Measurements from ENCODE around the gene RBMX. TPM values are rescaled to one million over a fixed set of nuclear protein-coding genes. Genes with fewer than 3 reads are reported as not detected.
"Not testable (repeated sequence)": the region's sequence is repeated elsewhere in the genome, so short reads cannot be mapped to it uniquely, and the experiment has no call there.

The RBMX gene
- total and polyA plus RNA-seq, 2 of the 4 experiments (the other 2 are of a cell fraction) = 151 to 337 TPM

- CTCF ChIA-PET = interaction anchor here (0.7 kb wide), 1 partner anchor 156 kb away, joined by 4 read pairs; no protein-coding TSS in a partner anchor
Measured at GRCh38 chrX:136898752-136899151, 18.2 kb upstream of the RBMX start.

More at GRCh38 chrX:136898752-136899151, 18.2 kb upstream of the RBMX start:
- H3K4me2 ChIP-seq (ENCODE audit: low read depth, low read length); DNase-seq; H2BK5ac ChIP-seq (ENCODE audit: low read depth, low read length, poor library complexity, severe bottlenecking); H3K9me3 ChIP-seq (ENCODE audit: control insufficient read depth, insufficient read depth, low read length); H2BK15ac ChIP-seq (ENCODE audit: low read depth, low read length); H2AFZ ChIP-seq (replicated peaks; ENCODE audit: low read length, poor library complexity); H4K8ac ChIP-seq (ENCODE audit: low read depth in 2 of 2, low read length in 2 of 2); H3K23ac ChIP-seq (ENCODE audit: low read depth, low read length); H2BK120ac ChIP-seq (ENCODE audit: low read depth, low read length); H4K91ac ChIP-seq (ENCODE audit: insufficient read depth, low read depth, low read length); POLR2A ChIA-PET (ENCODE audit: unreplicated experiment); H3K36me3 ChIP-seq (ENCODE audit: control insufficient read depth, insufficient read depth, low read length); H3K9ac ChIP-seq (ENCODE audit: low read depth, low read length); BruUV-seq (replicated peaks); H3K14ac ChIP-seq (replicated peaks; ENCODE audit: low read depth, low read length); H3K27me3 ChIP-seq (ENCODE audit: control insufficient read depth, insufficient read depth, low read length); ATAC-seq (ENCODE audit: low read depth); H3K4ac ChIP-seq (ENCODE audit: low read depth, low read length); H3K27ac ChIP-seq (ENCODE audit: insufficient read depth, low read length); H2AK5ac ChIP-seq (ENCODE audit: low read depth, low read length); H2BK20ac ChIP-seq (ENCODE audit: low read depth, low read length); H4K20me1 ChIP-seq (ENCODE audit: insufficient read depth, low read length); H3K18ac ChIP-seq (ENCODE audit: low read depth, low read length); dilution Hi-C loops (cut with HindIII; ENCODE audit: low sequenced_read_pairs, unreplicated experiment); H3K4me1 ChIP-seq (ENCODE audit: control insufficient read depth, insufficient read depth, low read length); H2AK9ac ChIP-seq (replicated peaks; ENCODE audit: low read depth, low read length, poor library complexity); H3K79me1 ChIP-seq (ENCODE audit: low read depth in 1 of 2, low read length in 2 of 2); H4K5ac ChIP-seq (ENCODE audit: low read depth, low read length); in situ Hi-C loops (cut with MboI; ENCODE audit: low sequenced_read_pairs); H3K4me3 ChIP-seq (ENCODE audit: insufficient read depth, low read depth, low read length); H3K9me1 ChIP-seq (ENCODE audit: insufficient read depth, low read length); intact Hi-C loops (cut with micrococcal nuclease); H3K56ac ChIP-seq (ENCODE audit: extremely low read depth, insufficient read depth, low read length): not testable (repeated sequence)
- no CpG with 5 or more reads among the region's 7 CpGs for WGBS, 2 experiments (ENCODE audit: extremely low coverage in 2 of 2, insufficient read length in 1 of 2)
